GM18520 (cell line): Measurements from ENCODE around the gene GABARAPL1.
A peak's percentile ranks its signal among the peaks of the same experiment; 100 is the strongest.
"Not testable (repeated sequence)": the region's sequence is repeated elsewhere in the genome, so short reads cannot be mapped to it uniquely, and the experiment has no call there.

Experiments used
- ATAC-seq: cut with Tn5 transposase; IDR thresholded peaks from one replicate; pipeline ENCODE4 v1.9.1; 2021; ENCODE audit not compliant: unreplicated experiment

GABARAPL1 gene

DNA sequence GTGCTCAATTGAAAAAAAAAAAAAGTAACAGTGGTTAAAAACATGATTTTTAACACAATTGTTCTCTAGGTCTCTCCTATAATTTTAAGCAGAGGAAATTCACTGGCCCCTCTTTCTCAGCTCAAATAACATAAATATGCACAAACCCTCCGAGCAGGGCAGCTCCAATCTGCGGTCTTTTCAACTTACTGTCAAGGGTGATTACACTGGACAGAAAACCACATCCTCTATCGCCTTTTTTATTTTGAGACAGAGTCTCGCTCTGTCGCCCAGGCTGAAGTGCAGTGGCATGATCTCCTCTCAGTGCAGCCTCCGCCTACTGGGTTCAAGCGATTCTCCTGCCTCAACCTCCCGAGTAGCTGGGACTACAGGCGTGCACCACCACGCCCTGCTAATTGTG lies 16.5 kb upstream of the GABARAPL1 start:
- ATAC-seq: peak; percentile 46

DNA sequence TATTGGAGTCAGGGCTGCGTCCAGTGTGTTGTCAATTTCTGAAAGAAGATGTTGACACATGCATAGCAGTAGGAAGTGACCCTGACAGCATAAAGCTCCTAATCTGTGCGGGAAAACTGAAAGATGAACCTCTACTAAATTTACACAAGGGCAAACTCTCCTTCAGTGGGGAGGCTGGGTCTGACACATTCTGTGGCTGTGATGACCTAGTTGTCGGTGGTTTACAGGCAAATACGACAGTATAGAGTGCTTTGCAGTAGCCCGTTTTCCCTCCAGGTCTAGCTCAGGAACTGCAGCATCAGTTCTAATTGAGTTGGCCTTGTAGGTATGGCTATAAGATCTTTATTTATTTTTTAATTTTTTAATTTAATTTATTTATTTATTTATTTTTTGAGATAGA lies 14.8 kb upstream of the GABARAPL1 start:
- ATAC-seq: no peak

DNA sequence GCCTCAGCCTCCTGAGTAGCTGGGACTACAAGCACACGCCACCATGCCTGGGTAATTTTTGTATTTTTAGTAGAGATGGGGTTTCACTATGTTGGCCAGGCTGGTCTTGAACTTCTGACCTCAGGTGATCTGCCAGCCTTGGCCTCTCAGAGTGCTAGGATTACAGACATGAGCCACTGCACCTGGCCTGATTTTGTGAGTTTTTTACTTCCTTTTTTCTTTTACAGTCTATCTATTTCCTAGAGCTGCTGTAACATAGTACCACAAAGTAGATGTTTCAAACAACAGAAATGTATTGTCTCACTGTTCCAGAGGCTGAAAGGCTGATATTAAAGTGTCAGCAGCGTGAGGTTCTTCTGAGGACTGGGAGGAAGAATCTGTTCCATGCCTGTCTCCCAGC lies 8.2 kb upstream of the GABARAPL1 start:
- not testable (repeated sequence) for ATAC-seq

DNA sequence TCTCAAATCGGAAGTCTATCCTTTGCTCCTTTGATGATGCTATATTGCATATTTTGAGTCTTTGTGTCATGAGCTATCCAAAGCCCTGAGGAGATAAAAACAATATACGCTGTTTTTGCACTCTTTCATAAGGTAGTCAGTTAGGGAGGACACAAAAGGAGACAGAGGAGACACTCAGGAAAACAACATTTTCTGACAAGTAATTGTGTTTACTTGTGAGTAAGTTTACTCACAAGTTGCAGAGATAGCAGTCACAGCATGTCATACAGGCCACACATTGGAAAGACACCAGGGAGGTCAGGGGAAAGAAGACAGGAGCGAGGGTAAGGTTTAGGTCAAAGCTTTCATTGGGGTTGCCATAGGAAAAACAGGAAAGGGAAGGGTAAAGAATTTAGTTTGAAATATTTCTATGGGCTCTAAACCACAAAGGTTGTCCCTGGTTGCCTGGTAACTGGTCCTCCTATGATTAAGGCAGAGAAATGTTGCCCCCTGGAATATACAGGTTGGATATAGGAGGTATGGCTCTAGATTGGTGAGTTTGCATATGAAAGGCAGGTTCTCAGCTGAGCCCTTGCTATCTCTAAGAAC lies 7.4 kb upstream of the GABARAPL1 start:
- no peak for ATAC-seq

DNA sequence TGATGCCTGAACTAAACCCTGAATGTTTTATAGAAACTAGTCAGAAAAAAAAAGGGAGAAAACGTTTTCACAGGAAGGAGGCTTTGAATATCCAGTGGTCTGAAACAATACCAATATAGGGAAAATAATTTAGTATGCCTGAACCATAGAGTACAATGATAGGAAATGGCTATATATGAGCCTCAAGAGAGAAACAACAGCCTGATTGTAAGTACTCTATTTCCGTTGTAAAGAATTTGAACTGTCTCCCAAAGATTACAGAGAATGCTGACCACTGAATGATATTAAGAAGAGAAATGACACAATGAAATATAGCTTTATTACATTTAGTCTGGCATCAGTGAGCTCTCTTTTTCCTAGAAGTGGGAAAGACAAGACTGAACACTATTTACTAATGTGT lies 5.5 kb upstream of the GABARAPL1 start:
- ATAC-seq: no peak

DNA sequence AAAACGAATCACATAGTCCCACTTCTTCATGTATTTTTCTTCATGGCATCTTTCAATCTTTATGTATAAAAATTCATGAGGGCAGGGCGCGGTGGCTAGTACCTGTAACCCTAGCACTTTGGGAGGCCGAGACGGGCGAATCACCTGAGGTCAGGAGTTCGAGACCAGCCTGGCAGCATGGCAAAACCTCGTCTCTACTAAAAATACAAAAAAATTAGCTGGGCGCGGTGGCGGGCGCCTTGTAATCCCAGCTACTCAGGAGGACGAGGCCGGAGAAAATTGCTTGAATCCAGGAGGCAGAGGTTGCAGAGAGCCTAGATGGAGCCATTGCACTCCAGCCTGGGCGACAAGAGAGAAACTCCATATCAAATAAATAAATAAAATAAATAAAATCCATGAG lies 2.5 kb upstream of the GABARAPL1 start:
- no peak for ATAC-seq

DNA sequence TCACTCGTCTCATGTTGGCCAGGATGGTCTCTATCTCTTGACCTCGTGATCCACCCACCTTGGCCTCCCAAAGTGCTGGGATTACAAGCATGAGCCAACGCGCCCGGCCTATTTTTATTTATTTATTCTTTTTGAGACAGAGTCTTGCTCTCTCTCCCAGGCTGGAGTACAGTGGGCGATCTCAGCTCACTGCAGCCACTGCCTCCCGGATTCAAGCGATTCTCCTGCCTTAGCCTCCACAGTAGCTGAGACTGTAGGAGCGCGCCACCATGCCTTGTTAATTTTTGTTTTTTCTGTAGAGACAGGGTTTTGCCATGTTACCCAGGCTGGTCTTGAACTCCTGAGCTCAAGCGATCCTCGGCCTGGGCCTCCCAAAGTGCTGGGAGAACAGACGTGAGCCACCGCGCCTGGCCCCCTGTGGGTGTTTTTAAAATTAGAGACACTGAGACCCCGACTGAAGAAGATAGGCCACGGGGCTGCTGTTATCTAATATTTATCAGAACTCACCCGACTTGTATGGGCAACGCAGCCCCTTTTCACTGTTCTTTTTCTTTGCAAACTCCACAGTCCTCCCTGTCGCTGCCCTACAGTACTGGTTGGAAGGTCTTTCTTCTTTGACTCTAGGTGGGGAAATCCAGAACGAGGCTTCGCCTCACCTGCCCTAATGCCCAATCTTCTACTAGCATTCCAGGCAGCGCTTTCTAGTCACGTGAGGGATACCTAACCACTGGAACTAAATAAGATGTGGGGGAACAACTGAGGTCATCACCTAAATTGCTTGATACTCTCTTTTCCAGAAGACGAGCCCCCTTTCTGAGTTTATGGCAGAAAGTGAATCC lies 1.4 kb upstream of the GABARAPL1 start:
- ATAC-seq: no peak

DNA sequence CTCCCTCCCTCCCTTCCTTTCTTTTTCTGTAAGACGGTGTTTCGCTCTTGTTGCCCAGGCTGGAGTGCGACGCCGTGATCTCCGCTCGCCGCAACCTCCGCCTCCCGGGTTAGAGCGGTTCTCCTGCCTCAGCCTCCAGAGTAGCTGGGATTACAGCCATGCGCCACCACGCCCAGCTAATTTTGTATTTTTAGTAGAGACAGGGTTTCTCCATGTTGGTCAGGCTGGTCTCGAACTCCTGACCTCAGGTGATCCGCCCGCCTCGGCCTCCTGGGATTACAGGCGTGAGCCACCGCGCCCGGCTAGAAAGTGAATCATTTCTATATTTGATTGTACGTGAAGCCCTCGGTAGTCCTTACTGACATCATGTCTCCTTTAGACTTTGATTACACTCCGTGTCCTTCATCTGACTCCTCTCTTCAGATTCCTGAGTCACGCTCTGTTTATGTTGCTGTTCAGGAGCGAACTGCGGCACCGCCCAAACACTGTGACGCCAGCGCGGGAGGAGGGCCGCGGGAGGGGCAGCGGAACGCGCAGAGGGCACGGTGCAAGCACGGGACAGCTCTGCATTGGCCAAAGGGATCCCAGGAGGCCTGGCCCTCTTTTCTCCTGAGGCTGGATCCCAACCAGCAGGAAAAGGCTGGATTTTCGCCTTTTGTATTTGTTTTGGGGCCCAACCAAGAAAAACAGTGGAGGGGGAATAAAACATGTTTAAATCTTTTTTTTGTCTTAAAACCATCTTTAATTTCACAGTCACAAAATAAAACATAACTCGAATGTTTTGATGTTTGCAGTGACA lies 538 bp upstream of the GABARAPL1 start:
- ATAC-seq: peak; percentile 68

DNA sequence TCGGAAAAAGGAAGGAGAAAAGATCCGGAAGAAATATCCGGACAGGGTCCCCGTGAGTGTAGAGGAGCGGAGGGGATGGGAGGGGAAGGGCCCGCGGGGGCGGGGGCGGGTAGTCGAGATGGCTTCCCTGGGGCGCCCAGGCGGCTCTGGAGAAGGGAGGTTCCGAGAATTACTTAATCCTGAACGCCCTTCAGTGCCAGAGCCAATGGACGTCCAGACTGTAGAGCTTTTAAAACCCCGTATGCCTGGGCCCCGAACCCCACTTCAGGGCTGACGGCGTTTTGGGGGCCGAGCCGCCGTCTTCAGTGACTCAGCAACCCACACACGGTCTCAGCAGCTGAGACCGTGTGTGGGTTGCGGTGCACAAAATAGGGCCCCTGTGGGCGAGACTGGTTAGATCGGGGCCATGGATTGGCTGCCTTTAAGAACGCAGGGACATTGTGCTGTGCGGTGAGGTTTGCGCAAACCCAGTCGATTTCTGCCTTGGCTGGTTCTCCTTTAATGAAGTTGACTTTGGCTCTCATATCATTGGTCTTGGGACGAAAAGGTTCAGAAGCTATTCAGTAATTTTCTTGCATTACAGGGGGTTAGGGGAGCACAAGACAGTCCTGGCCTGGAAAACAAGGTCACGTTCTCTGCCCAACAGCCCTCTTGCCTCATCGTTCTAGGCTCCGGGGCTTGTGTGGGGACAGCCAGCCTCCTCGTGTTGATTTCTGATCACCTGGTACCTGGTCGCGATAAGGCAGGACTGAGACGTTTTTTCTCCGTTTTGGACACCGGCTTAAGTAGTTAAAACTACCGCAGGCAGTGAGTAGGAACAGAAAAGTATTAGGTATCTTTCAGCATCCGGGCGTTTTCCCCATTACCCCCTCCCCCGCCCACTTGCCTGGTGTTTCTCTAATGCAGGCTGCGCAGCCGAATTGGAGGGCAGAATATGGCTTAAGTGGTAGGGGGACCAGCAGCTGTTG lies 775 bp downstream of the GABARAPL1 start:
- ATAC-seq: peak; percentile 50

DNA sequence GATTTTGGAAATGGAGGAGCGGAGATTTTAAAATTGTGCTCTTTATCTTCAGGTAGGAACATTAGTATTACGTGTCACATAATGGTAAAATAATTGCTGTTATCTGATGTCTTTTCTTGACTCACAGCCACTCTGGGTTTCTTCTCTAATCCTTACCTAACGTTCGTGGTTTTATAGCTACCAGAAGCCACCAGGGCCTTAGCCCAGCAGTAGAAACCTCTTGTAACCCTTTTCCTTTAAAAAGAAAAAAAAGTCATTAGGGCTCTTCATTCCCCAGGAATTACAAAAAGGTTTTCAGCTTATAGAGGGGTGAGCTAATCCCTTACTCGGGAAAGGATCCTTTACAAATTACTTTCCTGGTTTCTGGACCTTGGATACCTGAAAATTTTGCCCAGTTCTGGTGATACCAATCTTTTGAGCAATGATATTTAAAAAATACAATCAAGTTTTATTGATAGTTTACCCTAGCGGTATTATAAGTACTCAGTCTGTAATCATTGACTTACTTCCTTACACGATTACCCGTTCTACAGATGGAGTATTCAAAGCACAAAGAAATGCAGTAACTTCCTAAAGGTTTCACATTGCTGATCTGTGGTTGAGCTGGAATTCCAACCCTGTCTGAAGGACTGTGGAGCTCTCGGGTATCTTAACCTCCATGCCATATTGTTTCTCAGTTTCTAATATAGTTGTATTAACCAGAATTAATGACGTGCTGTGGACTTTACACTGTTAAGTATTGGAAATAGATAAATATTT lies 1.6 kb downstream of the GABARAPL1 start:
- no peak for ATAC-seq

DNA sequence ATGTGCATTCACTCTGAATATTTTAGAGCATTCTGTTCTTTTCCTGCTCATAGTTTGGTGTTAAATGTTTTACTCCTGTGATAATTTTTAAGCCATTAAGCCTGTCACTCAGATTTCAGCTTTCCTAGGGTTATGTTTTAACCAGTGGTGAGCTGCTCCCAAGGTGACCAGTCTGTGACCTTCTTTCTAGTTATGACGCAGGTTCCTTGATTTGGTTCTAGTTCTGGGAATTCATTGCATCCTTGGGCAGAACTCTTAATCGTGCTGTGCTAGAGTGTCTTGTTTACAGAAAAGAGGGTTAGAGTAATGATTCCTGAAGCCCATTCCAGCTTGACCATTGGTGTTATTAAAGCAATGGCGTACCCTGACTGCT lies 2.2 kb downstream of the GABARAPL1 start:
- ATAC-seq: no peak

DNA sequence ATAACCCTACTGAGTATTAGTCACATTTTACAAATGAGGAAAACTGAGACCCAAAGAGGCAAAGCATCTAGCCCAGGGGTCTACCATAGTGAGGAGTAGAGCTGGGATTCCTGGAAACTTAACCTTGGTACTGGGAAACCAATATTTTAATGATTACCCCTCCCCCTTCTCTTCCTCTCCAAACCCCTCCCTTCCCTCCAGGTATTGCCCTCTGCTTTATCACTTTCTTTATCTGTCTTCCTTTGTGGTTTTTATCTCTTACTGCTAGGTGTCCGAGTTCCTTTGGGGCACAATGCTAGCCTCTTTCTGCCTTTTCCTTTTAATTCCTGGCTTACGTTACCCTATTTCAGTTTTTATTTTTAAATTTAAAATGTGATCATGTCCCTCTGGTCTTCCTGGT lies 2.8 kb downstream of the GABARAPL1 start:
- no peak for ATAC-seq

DNA sequence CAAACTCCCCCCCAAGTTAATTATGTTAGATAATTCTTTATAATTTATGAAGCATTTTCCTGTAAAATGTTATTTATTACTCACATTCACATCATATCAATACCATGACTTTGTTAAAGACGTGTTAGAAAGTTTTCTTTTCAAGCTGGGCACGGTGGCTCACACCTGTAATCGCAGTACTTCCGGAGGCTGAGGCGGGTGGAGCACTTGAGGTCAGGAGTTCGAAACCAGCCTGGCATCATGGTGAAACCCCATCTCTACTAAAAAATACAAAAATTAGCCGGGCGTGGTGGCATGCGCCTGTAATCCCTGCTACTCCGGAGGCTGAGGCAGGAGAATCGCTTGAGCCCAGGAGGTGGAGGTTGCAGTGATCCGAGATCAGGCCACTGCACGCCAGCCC lies 3.3 kb downstream of the GABARAPL1 start:
- ATAC-seq: not testable (repeated sequence)

DNA sequence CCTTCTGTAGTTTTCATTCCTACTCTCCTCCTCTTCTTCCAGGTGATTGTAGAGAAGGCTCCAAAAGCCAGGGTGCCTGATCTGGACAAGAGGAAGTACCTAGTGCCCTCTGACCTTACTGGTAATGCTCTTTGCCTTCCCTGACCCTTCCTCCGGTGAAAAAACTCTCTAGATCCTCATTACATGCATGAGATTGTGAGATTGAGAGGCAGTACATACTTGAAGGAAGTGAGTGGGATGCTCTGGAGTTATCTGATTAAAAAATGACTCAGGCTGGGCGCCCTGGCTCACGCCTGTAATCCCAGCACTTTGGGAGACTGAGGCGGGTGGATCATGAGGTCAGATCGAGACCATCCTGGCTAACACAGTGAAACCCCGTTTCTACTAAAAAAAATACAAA lies 5.3 kb downstream of the GABARAPL1 start:
- ATAC-seq: no peak

DNA sequence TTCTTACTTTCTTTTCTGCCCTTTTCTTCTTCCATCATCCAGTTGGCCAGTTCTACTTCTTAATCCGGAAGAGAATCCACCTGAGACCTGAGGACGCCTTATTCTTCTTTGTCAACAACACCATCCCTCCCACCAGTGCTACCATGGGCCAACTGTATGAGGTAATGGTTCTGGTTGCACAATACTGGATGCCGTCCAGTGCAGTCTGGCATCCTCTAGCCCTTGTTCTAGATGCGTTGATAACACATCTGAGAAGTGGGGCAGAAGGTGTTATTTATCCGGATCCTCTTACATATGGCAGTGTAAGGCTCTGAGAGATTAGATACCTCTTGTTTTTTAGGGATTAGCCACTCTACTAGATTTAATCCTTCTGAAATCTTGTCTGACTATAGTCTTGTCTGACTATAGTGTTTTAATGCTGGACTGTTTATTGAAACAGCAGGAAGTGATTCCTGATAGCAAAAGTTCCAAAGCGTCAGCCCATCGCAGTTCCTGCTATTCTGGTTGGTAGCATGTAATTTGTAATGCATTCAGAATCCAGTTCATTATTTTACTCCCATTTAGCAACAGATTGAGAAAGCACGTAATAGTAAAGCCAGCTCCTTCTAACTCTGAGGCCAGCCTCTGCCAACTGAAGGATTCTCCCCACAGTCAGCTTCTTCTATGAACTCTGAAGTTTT lies 7.9 kb downstream of the GABARAPL1 start:
- ATAC-seq: no peak

DNA sequence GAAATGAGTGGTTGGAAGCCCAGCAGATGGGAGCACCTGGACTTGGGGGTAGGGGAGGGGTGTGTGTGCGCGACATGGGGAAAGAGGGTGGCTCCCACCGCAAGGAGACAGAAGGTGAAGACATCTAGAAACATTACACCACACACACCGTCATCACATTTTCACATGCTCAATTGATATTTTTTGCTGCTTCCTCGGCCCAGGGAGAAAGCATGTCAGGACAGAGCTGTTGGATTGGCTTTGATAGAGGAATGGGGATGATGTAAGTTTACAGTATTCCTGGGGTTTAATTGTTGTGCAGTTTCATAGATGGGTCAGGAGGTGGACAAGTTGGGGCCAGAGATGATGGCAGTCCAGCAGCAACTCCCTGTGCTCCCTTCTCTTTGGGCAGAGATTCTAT lies 9.2 kb downstream of the GABARAPL1 start:
- no peak for ATAC-seq

DNA sequence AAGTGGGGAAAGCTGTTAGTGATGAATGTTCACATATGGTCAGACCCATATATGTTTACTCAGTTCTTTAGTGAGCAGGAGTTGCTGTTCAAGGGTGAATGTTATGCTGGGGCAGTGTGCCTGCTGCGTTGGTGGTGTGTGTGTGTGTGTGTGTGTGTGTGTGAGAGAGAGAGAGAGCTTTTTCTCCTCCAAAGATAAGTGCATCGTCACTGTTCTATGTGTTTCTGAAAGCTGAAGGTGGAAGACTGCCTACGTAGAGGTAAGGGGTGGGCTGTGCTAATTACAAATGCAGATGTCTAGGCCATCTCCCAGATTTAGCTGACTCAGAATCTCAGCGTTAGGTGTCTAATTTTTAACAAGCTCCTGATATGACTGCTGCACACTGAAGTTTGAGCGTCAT lies 10.5 kb downstream of the GABARAPL1 start:
- no peak for ATAC-seq

DNA sequence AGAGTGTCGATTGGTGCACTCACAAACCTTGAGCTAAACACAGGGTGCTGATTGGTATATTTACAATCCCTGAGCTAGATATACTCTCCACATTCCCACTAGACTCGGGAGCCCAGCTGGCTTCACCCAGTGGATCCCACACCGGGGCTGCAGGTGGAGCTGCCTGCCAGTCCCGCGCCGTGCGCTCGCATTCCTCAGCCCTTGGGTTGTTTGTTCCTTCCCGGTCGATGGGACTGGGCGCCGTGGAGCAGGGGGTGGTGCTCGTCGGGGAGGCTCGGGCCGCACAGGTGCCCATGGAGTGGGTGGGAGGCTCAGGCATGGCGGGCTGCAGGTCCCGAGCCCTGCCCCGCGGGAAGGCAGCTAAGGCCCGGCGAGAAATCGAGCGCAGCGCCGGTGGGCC lies 12.7 kb downstream of the GABARAPL1 start:
- ATAC-seq: not testable (repeated sequence)

DNA sequence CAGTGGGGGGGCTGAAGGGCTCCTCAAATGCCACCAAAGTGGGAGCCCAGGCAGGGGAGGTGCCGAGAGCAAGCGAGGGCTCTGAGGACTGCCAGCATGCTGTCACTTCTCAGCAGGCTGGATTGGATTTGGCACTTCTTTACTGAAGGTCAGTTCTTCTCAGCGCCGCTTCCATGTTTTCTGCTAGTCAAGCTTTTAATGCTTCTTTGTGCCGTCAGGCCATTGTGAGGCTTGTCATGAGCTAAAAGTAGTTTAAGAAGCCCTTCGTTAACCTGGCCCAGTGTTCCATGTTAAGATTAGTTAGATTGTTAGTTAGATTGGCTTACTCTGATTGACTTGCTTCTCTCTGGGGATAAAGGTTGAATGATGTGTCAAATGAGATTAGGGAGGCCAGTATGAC lies 13.4 kb downstream of the GABARAPL1 start:
- no peak for ATAC-seq

DNA sequence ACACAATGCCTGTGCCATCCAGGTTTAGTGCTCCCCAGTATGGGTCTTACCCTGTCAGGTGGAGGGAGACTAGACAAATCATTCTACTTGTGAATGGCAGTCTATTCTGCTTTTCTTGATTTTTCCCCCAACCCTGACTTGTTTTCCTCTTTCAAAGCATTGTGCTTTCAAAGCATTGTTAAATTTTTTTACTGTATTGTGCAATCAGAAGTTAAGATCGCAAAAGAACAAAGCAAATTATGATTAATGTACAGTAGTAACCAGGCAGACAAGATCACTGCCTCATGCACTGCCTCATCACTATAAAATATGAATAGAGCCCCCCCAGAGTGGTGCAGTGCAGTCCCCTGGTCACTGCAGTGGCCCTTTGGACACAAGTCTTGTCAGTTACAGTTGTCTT lies 14.1 kb downstream of the GABARAPL1 start:
- no peak for ATAC-seq
